SK-MEL-5 (cell line): ENCODE results near the gene MOV10L1. TPM values are rescaled to one million over a fixed set of nuclear protein-coding genes. Genes with fewer than 3 reads are reported as not detected.

ENCODE experiments used
- DNase-seq: peaks from one replicate; pipeline ENCODE4 v3.0.0-alpha.2; 2016; ENCODE audit warnings: low read depth, low spot score
- in situ Hi-C: cut with HindIII; loops from 2 replicates; pipeline ENCODE4 v1.10.0; 2016; ENCODE audit warnings: low sequenced_read_pairs, high pct_unique_total_duplicates, low pct_unique_long_range_greater_than_20kb
- total RNA-seq: library from RNA; depleted of rRNA; stranded (reverse); fragments of >200 nt; shearing (Covaris generic); gene quantifications from 2 replicates; pipeline ENCODE4 v1.2.3, GENCODE V29; 2014

Gene MOV10L1
- total RNA-seq, 1 experiment from 2014 or later, result 0.08 TPM

DNA sequence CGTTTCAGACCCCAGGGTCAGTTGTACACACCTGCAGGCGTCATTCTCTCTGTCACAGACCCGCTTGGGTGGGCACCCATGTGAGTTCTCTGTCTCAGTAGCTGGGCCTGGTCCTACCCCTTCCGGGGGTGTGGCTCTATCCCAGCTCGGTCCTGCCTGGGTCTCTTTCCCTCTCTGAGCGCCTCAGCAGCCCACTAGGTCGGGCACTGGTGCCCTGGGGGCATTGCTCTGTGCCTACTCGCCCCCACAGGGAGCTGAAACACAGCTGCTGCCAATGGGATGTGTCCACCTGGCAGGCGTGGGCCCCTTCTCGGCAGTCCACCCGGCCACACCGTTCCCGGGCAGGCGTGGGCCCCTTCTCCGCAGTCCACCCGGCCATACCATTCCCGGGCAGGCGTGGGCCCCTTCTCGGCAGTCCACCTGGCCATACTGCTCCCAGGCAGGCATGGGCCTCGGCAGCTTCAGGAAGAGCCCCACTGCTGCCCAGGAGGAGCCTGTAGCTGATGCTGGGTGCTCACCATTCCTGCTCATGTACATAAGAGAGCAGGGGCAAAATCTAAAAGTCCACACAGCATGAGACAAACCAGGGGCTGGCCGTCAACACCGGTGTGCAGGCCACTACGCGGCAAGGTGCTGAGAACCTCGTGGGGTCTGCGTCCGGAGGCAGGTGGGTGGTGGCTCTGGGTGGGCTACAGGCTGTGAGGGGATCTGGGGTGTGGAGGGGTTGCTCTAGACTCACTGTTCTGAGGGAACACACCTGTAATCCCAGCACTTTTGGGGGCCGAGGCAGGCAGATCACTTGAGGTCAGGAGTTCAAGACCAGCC is 16.9 kb upstream of the MOV10L1 start:
- in situ Hi-C loops, result no loop called here
- DNase-seq, result no peak

DNA sequence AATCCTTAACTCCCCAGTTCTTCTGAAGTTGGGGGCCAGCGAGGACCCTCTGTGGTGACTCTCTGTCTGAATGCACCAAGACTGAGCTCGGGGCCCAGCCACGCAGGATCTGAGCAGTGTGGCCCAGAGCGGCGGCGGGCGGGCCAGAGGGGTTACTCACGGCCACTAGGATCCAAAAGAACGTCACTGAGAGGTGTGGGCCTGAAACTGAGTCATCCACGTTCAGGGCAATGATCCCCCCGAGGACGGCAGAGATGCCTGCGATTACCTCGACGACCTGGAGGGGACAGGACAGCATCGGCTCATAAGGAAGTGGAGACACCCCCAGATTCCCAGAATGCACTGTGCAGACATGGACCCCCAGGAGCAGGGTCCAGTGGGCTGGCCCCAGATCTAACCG is 15.8 kb upstream of the MOV10L1 start:
- in situ Hi-C loops, result no loop called here
- no peak for DNase-seq

- in situ Hi-C loops, result no loop called here
- no peak for DNase-seq
Observed at GRCh38 chr22:50074551-50075530, 15.0 kb upstream of the MOV10L1 start.

GRCh38 chr22:50076646-50077535 is 12.9 kb upstream of the MOV10L1 start:
- DNase-seq, result no peak
- in situ Hi-C loops, result no loop called here

DNA sequence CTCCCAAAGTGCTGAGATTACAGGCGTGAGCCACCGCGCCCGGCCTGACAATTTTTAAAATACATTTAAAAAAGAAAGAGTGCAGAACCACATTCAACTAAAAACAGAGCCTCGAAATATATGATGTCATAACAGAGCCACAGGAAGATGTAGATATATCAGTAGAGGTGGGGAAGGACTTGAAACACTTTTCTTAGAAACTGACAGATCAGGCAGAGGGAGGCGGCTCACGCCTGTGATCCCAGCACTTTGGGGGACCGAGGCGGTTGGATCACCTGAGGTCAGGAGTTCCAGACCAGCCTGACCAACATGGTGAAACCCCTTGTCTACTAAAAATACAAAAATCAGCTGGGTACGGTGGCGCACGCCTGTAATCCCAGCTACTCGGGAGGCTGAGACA is 11.6 kb upstream of the MOV10L1 start:
- no peak for DNase-seq
- in situ Hi-C loops, result no loop called here

GRCh38 chr22:50078761-50079160 is 11.0 kb upstream of the MOV10L1 start:
- in situ Hi-C loops, result no loop called here
- DNase-seq, result no peak

DNA sequence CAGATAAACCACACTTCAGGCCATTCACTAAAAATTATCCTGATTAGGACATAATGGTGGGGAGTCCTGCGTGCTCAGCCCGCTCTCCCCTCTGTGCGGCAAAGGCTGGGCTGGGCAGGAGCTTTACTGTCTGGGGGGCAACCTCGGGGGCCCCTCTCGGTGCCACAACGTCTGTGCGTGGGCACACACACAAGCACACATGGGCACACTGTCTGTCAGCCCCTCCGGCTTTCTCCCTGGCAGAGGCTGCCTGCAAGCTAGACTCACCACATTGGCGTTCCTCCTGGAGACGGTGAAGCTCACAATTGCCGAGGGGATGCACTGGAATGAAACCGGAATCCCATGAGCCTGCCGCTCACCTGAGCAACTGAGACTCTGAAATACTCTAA is 9.7 kb upstream of the MOV10L1 start:
- in situ Hi-C loops, result no loop called here
- no peak for DNase-seq

DNA sequence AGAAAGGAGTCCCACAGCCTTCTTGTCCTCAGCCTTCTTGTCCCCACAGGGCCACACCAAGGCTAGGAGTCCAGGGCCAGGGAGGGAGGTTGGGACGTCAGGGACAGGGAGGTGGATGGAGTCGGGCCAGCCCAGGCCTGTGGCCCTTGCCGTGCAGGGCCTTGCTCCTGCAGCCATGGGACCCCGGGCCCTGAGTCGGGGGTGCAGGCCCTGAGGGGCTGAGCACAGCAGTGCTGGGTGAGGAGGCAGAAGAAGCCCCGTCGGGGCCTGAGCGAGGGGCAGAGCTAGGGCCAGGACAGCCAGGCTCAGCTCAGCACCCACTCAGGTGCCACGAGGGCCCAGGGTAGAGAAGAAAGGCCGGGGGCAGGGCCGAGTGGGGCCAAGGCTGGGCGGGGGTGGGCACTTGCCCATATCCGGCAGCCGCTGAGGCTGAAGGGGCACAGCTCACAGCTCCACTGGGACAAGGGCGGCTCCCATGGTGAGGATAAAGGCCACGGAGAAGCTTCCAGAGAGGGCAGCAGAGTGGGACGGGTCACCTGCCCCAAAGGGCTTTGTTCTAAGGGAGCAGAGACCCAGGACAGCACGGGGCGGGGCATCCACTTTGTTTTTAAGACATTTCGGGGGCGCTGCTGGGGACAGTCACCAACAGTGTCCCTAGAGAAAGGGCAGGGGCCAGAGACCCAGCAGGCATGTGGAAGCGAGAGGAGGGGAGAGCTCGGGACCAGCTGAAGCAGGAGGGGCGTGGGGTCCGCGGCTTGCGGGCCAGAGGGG is 8.2 kb upstream of the MOV10L1 start:
- in situ Hi-C loops, result no loop called here
- DNase-seq, result no peak

- in situ Hi-C loops, result no loop called here
- no peak for DNase-seq
Observed at GRCh38 chr22:50082197-50082715, 7.5 kb upstream of the MOV10L1 start.

DNA sequence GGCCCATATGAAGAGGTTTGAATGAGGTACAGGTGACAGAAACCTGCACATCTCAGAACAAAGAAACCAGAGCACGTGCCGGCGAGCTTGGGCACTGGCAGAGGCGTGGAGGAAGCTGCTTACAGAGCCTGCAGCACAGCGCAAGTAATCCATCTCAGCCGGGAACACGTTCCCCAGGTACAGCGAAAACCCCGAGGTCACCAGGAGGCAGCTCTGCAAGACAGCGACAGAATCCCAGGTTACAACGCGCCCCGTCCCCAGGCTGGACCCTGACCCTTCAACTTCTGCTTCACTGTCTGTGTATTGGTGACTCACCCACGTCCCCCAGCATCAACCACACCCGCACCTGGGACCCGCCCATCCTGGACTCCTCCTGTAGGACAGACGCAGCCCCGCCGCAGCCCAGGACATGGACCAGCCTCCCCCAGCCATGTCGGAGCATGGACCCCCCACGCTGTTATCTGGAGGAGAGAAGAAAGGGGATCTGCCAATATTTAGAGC is 6.8 kb upstream of the MOV10L1 start:
- in situ Hi-C loops, result no loop called here
- DNase-seq, result no peak

- no peak for DNase-seq
- in situ Hi-C loops, result no loop called here
Observed at GRCh38 chr22:50083462-50084079, 6.2 kb upstream of the MOV10L1 start.

DNA sequence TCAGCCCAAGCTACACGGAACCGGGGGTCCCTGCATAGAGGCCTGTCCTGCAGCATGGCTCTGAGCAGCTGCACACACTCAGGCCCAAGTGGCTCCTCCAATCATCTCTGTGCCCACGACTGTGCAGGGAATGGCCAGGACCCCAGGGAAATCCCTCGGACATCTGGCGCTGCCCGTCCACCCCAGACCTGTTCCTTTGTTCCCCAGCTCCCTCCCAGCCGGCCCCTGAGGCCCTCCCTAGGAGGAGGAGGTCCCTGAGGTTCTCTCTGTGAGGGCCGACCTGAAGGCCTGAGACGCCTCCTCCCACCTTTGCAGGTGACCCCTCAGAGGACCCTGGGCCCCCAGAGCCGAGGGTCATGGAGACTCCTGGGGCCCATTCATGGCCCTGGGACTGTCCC is 5.7 kb upstream of the MOV10L1 start:
- in situ Hi-C loops, result no loop called here
- DNase-seq, result no peak

DNA sequence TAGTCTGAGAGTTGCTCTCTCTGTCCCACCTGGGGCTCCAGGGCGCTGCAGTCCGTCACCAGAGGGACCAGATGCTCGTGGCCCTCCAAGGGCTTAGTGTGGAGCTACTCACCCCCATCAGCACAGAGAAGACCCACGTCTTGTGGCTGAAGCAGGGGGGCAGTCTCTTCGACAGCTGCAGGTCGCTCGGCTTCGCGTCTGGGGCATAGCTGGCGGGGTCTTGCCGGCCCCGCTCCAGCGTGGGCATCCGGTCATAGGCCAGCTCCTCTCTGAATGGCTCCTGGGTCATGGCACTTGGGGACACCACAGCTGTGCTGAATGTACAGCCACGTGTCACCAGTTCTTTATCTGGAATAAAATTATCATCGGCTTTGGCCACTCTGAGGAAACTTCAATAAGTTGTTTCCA is 5.2 kb upstream of the MOV10L1 start:
- in situ Hi-C loops, result no loop called here
- DNase-seq, result no peak

DNA sequence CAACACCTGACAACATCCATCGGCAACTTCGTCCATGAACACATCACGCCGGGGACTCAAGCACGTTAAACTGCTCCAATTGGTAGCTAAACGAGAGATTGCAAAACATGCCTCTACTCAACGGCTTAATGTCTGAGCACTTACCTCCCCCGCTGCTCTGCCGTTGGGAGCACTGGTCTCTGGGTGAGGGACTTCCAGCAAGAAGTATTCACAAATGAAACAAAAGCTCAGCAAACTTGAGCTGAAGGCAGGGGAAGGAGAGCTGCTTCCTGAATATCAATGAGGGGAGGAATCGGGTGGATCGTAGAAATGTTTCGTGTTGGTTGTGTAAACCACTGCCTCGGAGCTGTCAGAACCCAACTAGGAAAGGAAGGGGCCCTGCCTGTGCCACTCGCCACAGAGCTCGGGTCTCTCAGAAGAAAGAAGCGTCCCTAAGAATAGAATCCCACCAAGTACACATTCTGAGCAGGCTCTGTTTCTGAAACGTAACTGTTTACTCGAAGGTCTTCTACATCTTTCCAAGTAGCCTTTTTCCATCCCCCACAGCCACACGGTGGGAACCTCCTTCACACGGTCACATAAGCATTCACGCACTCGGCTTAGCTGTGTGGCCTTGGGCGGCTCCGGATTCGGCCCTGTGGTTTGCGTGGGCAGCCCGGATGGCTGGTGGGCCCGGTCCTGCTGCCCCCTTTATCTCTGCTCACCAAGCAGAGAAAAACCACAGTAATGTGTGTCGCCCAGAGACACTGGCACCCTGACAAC is 4.4 kb upstream of the MOV10L1 start, which contains the start of gene MLC1:
MLC1 (minus strand) TSS at position 216 of the 762 bp plus-strand sequence. CDS start 524 bp downstream, outside the sequence.
- in situ Hi-C loops, result no loop called here
- no peak for DNase-seq

DNA sequence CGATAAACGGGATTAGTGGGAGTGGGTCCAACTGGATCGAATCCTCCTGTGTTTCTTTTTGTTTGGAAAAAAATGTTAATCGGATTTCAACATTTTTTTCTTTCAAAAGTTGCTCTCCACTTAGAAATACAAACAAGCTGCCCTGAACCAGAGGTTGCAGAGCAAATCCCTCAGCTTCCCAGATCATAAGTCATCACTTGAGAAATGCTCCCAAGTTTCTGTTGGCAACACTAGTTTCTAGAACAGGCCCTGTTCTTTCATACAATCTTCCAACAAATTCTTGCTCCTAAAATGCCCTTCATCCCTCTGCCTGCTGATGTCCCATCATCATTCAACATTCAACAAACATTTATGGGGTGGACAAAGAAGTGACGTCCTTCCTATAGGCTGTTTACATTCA is 3.3 kb upstream of the MOV10L1 start:
- DNase-seq, result no peak
- in situ Hi-C loops, result no loop called here
